NCI-H1105 treated with DMSO at 0.1 percent for 48 hours (cell line): ENCODE measurements around the gene DAAM1.

Source experiments
- DNase-seq: peaks from one replicate; lab custom pipeline; 2025; lab: John Stamatoyannopoulos, UW

Gene DAAM1

DNA sequence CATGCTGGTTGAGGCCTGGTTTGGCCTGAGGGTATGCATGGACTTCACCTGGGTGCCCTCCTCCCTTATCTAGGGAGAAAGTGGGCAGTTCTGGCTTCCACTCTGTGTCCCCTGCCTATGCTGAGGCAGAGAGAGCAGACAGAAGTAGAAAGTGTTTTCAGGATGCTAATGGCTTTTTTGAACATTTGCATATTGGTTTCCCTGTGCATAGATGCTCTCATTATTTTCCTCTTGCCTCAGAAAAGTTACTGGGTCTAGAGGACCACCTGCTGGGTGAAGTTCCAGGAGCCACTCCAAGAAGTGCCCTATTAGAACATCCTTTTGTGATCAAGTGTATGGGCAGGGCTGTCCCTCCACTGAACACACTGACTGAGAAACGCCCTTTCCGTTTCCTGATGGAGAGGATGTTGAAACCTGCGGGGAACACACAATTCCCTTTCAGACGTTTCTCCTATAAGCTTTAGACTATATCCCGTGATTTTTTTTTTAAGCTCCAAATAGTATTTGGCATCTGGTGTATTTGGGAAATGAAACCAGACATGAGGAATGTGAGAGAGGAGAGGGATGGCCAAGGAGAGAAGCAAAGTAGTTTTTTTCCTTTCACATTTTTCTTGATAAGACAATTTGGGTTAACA lies 66.6 kb downstream of the DAAM1 start:
- no peak for DNase-seq

DNA sequence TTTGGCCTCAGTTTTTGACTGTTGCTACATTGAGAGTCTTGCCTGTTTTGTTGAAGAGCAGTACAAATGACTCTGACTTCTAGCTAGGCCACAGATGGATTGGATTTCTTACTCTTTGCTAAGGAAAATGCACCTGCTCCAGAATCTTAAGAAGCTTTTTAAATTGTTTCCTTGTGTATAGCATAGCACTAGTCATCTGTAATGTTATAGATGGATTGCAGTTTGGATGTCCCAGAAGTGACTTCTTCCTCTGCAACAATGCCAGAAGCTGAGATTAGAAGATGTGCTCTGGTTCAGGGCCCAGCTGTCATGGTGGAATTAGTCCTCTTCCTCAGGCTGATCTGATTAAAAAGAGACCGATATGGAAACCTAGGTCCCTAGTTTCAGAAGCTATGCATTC lies 67.9 kb downstream of the DAAM1 start:
- DNase-seq: no peak

DNA sequence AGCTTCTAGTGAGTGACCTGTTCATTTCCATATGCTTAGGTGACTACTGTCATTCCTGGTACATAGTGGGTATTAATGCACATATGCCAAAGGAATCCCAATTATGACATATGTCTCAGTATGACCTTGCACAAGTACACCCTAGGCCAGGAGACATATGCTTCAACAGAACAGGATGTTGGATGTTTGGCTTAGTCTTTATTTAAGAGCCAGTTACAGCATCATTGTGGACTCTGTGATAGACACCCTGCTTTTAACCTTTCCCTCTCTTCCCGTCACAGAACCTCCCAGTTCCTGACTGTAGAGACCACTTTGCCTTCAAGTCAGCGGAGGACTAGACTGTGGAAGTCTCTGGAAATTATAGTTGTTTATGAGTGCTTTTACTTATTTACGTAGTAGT lies 72.9 kb downstream of the DAAM1 start:
- no peak for DNase-seq

DNA sequence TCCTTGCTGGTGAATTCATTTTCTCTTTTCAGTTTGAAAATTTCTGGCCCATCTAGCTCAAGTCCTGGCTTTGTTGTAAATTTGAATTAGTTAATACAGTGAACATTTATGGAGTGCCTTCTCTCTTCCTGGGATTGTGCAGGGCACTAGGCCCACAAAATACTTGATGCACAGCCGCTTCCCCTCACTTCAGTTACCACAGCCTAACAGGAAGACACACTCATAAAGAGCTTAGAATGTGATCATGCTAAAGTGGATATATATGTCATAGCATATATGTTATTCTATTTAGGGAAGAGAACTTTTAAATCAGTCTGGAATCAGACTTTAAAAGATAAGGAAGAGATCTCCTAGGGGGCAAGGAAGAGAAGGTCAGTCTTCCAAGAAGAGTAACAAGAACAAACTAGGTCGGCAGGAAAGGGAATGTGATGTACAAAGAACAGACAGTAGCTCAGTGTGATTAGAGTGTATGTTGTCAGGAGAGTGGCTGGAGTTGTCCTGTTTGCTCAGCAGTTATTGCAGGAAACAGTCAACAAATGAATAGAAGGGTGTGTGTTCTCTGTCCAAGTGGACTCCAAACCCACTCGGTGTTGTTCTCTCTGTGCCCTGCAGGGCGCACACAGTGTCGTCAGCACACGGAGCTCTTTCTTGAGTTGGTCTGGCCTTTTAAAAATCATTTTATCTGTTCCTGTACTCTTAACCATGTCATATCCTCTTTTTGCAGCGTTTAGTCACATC lies 74.4 kb downstream of the DAAM1 start:
- DNase-seq: no peak

DNA sequence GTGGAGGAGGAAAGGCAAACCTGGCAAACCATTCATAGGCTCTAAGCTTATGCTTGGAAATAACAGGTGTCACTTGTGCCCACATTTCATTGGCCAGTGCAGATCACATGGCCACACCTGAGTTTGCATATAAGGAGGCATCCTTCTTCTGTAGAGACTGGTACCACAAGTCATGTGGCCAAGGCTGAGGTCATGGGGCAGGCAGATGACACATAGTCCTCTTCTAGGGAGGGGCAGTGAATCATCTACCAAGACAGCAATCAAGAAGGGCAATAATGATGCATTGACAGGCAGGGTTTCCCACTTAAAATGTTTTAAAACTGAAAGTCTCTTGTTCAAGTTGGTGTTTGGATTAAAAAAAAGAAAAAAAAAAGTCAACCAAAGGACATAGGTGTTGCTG lies 77.3 kb downstream of the DAAM1 start:
- no peak for DNase-seq

DNA sequence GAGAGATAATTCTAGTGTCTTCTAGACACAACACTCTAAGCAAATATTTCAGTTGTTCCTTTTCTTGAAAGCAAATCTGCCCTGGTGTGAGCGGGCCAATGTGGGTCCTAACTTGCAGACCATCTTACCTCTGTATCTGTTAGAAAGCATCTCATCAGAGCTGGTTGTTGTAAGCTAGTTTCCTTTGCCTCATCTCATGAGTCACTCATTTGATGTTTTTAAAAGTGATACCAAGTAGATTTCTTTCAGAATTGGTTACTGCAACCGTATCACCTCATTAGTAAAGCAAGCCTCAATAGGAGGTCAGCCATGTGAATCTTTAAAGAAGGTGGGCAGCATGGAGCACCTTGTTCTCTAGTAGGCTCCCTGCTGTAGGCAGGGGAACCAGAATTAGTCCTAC lies 78.6 kb downstream of the DAAM1 start:
- no peak for DNase-seq

DNA sequence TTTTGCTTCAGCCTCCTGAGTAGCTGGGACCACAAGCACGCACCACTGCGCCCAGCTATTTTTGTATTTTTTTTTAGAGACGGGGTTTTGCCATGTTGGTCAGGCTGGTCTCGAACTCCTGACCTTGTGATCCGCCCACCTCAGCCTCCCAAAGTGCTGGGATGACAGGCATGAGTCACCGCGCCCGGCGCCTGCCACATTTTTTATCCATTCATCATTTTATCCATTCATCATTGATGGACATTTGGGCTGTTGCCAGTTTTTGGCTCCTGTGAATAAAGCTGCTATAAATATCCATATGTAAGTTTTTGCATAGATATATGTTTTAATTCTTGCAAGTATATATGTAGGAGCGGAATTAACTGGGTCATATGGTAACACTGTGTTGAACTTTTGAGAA lies 79.5 kb downstream of the DAAM1 start:
- no peak for DNase-seq

DNA sequence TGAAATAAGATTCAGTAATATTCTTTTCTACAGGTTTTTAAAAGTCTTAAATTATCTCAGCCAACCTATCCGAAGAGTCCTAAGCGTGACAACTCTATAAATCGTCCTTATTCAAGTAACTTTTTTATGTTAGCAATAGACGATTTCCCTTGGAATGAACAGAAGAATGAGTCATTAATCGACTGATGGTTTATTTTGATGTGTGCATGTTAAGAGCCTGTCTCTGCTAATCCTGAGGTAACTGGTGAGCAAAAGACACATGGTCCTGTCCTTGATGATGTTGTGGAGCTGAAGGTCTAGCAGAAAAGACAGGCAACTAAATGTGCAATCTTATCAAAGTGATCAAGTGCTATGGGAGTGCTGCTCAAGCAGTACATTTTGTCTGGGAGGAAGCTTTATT lies 80.4 kb downstream of the DAAM1 start:
- DNase-seq: no peak

DNA sequence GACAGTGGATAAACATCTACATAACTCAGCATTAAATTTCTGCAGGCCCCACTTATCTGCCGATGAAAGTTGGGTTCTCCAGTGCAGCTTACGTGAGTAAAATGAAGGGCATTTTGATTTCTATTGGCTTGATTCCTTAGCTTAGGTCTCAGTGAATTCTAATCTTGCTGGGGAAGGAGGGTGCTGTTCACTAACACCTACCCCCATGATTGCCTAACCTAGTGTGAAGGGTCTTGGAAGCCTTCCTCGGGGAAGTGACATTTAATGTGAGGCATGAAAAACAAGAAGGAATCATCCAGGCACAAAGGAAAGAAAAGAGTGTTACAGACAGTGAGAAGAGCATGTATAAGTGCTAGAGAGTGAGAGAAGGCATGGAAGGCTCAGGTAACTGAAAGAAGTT lies 81.0 kb downstream of the DAAM1 start:
- no peak for DNase-seq

DNA sequence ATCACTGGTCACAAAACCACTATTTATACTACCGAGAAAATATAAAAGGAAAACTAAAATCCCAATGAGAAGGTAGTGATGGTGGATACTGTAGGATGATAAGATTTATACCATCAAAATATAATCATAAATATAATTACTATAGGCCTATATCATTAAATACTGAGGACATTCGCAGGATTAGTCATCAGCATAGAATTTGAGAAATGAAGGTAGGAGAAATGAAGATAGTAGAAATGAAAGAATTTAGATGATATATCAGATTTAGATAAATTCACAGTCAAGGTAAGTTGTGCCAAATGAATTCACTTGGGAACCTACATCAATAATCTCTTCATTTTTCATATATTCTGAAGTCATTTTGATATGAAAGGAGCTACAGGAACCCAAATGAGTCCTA lies 82.8 kb downstream of the DAAM1 start:
- no peak for DNase-seq

DNA sequence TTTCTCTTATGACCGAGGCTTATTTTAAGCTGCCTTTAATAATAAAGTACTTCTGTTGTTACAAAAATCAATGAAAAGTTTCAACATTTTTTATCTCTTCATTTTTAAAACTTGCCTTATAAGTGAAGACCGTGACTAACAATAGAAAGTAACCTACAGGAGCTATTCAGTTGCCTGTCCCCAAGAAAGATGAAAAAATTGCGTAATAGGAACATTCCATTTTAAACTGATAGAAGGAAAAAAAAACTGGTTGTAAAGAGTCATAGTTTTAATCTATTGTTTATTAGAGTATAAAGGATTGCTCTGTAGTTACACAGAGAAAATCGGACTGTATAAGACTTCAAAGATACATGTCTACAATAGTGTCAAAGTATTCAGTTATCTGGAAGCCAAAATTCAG lies 83.3 kb downstream of the DAAM1 start:
- DNase-seq: no peak

DNA sequence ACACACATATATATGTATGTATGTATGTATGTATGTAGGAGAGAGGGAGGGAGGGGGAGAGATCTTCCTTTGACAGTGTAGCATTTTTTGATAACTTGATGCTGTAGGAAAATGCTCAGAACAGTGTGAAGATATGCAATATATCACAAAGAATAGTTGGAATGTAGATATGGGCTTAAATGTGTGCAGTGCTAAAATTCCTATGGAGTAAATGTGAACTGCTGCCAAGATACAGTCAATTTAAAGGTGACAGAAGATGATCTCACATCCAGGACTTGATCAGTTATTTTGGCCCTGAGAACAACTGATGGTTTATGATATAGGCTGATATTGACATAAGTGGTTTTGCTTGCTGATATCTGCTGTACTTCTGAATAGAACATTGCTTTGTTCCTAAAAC lies 84.2 kb downstream of the DAAM1 start:
- no peak for DNase-seq

DNA sequence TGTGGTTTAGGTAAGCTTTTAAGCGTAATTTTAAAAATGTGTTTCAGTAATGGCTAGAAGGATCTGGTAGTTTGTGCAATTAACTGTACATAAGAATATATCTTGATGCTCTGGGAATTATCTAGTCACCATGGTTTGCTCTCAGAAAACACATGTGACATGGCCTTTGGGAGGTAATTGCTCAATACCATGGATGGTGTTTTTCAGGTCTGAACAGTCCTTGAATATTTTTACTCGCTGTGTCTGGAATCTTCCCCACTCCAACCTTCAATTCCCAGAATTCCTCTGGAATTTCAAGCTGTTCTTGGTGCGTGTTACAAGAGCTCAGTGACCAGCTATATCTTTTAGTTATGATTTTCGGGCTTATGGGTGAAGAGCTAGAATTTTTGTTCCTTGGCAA lies 85.3 kb downstream of the DAAM1 start:
- no peak for DNase-seq

DNA sequence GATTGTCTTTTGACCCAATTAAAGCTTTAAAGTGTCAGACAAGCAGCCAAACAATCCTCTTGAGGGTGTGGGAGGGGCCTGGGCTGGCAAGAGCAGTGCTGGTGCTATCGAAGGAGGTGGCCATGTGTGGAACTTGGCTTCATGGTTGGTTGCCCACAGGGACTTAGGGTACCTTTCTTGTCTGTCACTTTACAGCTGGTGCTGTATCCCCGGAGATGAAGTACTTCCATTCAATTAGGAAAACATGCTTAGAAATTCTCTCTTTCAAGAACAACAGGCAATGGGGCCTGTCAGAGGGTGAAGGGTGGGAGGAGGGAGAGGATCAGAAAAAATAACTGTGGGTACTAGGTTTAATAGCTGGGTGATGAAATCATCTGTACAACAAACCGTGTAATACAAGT lies 86.5 kb downstream of the DAAM1 start:
- peak; percentile 90 for DNase-seq

DNA sequence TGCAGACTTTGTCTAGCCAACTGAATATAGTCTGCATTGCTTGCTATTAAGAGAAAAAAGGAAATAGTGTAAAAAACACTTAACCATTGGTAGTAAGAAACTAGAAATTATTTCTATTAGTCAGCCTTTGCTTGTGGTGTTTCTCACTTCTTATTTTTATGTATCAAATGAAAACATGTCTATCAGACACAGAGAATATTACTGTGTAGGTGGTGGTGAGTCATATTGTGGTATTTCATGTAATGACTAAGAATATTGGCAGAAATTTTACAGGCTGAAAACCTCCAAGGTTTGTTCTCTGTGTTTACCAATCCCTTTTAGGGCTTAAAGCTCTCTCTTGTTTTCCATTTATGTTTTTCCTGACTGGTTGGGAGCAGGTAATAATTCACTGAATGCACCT lies 87.2 kb downstream of the DAAM1 start:
- no peak for DNase-seq

DNA sequence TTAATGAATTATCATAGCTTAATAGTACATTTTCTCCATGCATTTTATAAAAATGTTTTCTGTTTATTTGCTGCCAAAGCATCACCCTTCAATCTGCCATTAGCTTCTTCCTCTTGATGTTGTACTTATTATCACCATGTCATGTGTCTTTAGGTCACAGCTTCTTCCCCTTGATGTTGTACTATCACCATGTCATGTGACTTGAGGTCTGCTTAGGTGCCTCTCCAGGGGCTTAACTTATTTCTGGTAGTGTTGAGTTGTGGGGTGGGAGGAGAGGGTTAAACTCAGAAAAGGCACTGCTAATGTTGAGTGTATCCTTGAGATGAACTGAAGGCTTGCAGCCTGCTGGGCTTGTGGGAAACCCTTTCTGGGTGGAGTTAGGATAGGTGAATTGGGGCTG lies 87.8 kb downstream of the DAAM1 start:
- DNase-seq: no peak

DNA sequence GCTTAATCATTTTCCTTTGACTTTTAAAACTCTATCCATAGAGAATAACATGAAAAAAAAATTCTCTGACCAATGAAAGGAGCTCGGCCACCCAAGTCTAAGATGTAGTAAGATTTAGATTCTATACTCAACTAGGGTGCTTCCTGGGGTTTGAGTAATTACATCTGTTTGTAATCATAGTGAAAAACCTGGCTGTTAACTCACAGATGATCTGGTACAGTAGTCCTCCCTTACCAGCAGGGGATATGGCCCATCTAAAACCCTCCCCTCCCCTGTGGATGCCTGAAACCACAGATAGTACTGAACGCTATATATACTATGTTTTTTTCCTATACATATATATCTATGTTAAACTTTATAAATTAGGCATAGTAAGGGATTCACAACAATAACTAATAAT lies 89.2 kb downstream of the DAAM1 start:
- DNase-seq: no peak

DNA sequence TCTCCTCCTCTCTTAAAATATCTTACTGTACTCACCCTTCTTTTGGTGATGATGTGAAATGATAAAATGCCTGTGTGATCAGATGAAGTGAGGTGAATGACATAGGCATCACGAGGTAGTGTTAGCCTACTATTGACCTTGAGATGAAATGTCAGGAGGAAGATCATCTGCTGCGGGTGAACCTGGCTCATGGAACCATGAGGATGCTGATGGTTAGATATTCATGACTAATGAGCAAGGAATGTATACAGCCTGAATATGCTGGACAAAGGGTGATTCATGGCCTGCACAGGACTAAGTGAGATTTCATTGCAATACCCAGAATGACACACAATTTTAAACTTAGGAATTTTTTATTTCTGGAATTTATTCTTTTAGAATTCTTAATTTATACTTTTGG lies 89.6 kb downstream of the DAAM1 start:
- DNase-seq: no peak

DNA sequence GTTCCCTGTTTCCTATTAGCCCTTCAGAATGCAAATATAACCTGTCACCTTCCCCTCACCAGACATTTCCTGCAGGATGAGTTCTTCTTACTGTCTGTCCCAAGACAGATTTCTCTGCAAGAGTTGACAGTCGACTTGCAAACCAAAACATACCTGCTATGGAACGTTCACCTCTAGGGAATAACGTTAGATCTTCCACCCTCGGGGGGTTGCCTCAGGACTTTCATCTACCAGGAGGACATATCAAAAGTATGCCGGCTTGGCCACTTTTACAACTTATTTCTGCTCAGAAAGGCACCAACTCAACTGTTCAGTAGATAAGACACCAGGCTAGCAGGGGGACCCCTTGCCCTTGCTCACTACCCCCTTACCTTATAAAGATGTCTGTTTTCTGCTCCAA lies 92.5 kb downstream of the DAAM1 start:
- DNase-seq: no peak

DNA sequence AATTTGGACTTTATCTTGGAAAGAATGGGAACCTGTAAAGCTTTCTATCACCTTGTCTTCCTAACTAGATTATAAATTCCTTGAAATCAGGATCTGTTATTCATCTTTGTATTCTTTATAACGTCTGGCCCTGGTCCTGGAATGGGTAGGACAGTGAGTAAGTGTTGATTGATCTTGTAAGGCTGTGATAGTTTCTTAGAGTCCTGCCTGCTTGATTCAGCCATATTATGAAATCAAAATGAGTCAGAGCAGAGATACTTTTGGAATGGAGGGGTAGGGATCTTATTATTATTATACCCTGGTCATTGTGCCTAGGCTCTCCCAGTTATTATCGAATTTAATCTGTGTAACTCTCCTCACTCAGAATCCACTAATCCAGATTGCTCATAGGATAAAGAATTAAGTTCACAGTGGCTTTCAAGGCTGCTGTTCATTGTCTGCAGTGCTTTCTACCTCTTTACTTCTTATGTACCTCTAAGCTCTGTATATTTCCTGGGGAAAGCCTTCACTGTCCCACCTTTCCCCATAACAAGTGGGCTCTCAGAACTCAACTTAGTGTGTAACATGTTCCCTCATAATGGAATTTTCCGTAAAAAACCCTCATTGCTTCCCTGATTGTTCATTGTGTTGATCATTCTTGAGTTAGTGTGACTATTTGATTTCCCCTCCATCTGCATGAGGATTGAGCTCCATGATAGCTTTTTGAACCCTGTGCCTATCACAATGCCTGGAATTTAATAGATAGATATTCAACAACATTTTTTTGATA lies 93.3 kb downstream of the DAAM1 start:
- no peak for DNase-seq

DNA sequence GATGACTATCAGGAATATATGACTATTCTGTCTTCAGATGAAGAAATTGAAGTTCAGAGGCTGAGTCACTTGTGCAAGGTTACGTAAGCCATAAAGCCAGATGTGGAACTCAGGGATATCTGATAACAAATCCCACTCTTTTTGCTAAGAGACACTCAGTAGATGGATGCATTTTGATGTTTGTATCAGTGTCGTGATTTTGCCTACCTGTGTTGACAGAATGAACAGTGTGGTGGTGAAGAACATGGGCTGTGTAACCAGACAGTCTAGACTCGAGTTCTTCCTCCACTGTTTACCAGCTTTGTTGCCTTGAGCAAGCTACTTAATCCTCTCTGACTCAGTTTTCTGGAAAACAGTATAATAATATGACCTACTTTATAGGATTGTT lies 93.9 kb downstream of the DAAM1 start:
- DNase-seq: no peak

DNA sequence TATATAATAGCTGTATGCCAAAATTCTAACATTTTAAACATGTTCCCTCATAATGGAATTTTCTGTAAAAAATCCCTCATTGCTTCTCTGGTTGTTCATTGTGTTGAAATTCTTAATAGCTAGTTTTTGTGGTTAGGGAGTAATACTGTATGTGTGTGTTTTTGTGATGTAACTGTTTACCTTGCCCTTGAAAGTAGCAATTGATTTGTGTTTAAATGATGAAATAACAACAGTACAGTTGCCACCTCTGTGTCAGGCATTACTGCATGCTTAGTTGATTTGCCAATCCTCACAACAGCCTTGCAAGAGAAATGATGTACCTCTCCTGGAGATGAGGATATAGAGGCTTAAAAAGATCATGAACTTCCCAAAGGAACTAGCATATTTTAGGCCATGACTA lies 94.9 kb downstream of the DAAM1 start:
- DNase-seq: no peak

DNA sequence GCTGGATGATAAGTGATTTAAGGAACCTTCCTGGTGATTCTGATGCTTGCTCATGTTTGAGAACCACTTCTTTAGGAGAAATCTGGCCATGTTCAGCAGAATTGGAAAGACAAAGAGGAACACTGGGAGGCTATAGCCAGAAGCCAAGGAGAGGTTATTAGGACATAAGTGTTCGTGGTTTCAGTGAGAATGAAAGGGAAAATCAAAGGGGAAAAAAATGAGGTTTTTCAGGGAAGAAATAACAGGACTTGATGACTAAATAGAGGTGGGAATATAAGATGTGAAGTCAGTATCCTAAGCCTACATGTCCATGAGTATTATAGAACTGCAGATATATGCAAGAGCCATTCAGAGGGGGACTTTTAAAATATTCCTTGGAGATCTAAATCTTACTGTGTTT lies 95.6 kb downstream of the DAAM1 start:
- no peak for DNase-seq

DNA sequence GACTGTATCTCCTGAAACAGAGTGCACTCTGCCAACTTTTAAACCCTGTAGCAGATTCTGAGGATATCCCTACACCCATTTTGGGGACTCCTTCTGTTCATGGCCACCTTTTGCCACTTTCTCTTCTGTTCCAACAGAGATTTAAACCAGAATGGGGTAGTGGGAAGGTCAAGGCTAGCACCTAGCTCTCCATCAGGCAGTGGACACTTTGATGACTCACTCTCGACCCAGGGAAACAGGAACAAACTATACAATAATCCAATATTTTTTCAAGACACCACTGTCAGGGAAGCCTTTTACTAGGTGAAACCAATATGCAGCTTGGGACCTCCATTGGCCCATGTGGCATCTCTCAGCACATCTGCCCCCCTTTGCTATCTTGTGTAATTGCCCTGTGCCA lies 103.6 kb downstream of the DAAM1 start:
- DNase-seq: no peak
